HFF-Myc (cell line): ENCODE data around the gene DLX2.
"Not testable (repeated sequence)": the region's sequence is repeated elsewhere in the genome, so short reads cannot be mapped to it uniquely, and the experiment has no call there.

Source experiments
- DNase-seq: peaks from one replicate; pipeline ENCODE4 v3.0.0-alpha.2; 2011; ENCODE audit warnings: low read depth; ENCODE audit errors: extremely low read depth
- H3K4me3 ChIP-seq: replicated peaks from 2 replicates; pipeline ENCODE4 v1.5.1; 2011; ENCODE audit warnings: low read depth, mild to moderate bottlenecking, control low read depth, low read length
- TF ChIP-seq, protein P1 (sequence below): IDR thresholded peaks from 2 replicates; pipeline ENCODE4 v1.5.1; 2012; ENCODE audit warnings: mild to moderate bottlenecking, low read depth, low read length, control low read depth; ENCODE audit errors: missing control alignments

The DLX2 gene

DNA sequence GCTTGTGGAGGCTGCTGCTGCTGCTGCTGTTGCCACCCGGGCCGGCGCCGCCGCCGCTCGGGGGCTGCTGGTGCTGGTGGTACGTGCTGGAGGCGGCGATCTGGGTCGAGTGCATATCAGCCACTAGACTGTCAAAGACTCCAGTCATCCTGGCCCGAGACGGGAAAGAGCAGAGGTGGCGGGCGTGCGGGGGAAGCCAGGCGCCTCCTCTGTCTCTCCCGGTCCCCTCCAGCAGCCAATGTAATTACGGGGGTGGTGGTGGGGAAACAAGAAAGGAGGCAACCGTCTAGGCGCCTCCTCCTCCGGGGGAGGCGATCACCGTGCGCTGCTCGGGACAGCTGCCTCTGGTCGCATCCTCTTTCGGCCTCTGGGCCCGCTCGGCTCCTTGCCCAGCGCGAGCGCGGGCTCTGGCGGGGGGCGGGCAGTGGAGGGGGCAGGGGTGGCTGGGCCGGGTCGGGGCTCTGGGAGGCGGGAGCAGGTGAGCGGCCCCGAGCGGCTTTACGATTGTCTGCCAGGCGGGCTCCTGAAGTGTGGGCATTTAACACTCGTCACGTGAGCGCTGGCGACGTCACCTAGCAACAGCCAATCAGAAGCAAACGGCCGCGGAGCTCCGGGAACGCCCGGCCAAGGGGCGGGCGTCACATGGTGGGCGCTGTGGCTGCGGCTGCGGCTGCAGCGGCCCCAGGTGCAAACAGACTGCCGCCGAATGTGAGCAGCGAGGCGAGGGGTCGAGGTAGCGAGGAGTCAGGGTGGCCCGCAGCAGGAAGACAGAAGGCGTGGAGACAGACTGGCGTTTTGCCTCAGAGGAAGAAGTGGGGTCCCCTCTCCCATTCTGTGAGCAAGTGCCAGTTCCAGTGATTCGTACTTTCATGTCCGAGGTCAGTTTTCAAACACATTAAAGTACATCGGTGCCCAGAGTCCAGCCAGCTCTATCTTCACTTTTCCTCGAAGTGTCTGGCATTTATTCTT, at the start of gene DLX2:
DLX2 (minus strand) TSS at position 510 of the 969 bp plus-strand sequence; CDS start at position 148, 362 bp downstream.
- TF ChIP-seq, protein P1, sequence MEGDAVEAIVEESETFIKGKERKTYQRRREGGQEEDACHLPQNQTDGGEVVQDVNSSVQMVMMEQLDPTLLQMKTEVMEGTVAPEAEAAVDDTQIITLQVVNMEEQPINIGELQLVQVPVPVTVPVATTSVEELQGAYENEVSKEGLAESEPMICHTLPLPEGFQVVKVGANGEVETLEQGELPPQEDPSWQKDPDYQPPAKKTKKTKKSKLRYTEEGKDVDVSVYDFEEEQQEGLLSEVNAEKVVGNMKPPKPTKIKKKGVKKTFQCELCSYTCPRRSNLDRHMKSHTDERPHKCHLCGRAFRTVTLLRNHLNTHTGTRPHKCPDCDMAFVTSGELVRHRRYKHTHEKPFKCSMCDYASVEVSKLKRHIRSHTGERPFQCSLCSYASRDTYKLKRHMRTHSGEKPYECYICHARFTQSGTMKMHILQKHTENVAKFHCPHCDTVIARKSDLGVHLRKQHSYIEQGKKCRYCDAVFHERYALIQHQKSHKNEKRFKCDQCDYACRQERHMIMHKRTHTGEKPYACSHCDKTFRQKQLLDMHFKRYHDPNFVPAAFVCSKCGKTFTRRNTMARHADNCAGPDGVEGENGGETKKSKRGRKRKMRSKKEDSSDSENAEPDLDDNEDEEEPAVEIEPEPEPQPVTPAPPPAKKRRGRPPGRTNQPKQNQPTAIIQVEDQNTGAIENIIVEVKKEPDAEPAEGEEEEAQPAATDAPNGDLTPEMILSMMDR, result no peak
- DNase-seq, result no peak
- H3K4me3 ChIP-seq, result peak within 1 kb of the TSS; percentile 64

GRCh38 chr2:172147944-172148650, 45.4 kb upstream of the DLX2 start:
- TF ChIP-seq, protein P1, result no peak
- no peak for DNase-seq
- no peak overlapping the region for H3K4me3 ChIP-seq

DNA sequence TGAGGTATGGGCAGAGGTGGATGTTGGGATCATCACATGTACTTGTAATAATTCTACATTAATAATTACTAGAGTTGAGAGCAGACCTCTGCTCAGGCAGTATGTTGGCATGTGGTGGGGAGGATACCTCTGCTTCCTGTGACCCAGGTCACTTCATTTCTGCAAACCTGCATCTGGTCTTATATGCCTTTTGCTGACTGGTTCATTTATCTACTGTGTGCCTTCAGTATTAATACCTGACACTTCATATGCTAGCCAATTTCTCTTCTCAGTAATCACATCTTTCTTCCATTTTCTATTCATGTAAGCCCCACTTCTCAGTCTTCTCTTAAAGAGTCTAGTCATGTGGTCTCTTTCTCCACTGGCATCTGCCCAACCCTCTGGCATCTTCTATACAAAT, 41.1 kb upstream of the DLX2 start:
- DNase-seq, result no peak
- TF ChIP-seq, protein P1, result no peak
- no peak overlapping the region for H3K4me3 ChIP-seq

- H3K4me3 ChIP-seq, DNase-seq: not testable (repeated sequence)
These were observed 36.0 kb upstream of the DLX2 start for GRCh38 chr2:172138727-172139126.

- TF ChIP-seq, protein P1, result no peak
- no peak for DNase-seq
- H3K4me3 ChIP-seq, result no peak overlapping the region
These were observed 35.2 kb upstream of the DLX2 start for GRCh38 chr2:172137943-172138342.

DNA sequence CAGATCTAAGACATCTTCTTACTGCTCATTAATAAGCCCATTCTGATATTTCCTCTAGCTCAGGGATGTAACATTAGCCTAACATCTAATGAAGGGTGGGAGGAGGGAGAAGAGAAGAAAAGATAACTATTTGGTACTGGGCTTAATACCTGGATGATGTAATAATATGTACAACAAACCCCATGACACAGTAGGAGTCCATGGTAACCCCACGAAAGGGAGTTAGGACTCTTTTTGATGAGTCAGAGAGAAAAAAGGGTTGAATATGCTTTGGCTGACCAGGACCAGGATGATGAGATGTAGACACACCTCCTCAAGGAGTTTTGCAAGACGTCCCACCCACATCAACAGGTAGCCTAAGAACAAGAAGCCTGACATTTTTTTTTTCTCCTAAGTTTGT, 34.4 kb upstream of the DLX2 start:
- no peak for DNase-seq
- TF ChIP-seq, protein P1, result no peak
- no peak overlapping the region for H3K4me3 ChIP-seq

DNA sequence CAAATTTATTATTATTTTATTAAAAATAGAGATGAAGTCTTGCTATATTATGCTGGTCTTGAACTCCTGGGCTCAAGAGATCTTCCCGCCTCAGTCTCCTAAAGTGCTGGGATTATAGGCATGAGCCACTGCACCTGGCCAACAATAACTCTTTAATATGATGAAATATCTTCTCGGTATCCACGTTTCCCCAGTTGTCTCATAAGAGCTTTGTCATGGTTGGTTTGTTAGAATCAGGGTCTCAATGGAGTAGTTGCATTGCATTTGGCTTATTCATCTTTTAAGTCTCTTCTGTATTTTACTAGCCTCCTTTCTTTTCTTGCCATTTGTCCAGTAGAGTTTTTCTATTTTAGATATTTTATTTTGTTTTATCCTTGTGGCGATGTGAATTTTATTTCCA, 32.7 kb upstream of the DLX2 start:
- DNase-seq, result no peak
- H3K4me3 ChIP-seq, result no peak overlapping the region
- TF ChIP-seq, protein P1, result no peak
